GM10266 (cell line): ENCODE measurements around the gene CTTNBP2.

Experiments used
- DNase-seq: peaks from one replicate; pipeline ENCODE4 v3.0.0; 2012; ENCODE audit errors: extremely low spot score
- CTCF ChIP-seq: IDR thresholded peaks from 2 replicates; pipeline ENCODE4 v1.5.1; 2012; ENCODE audit warnings: mild to moderate bottlenecking, low read depth; ENCODE audit not compliant: control insufficient read depth, insufficient read depth; ENCODE audit errors: missing control alignments

CTTNBP2 gene

GRCh38 chr7:117870448-117871130, 2.7 kb downstream of the CTTNBP2 start:
- no peak for DNase-seq

GRCh38 chr7:117869374-117869773, 3.9 kb downstream of the CTTNBP2 start:
- no peak for DNase-seq
- no peak for TF ChIP-seq CTCF

More at GRCh38 chr7:117870448-117871130, 2.7 kb downstream of the CTTNBP2 start:
- no peak for TF ChIP-seq CTCF

- DNase-seq: no peak
- TF ChIP-seq CTCF: no peak
Observed at GRCh38 chr7:117863618-117864017, 9.6 kb downstream of the CTTNBP2 start.

GRCh38 chr7:117862378-117862777, 10.9 kb downstream of the CTTNBP2 start:
- TF ChIP-seq CTCF: no peak
- no peak for DNase-seq

- TF ChIP-seq CTCF: no peak
- DNase-seq: no peak
Observed at GRCh38 chr7:117859246-117859812, 13.9 kb downstream of the CTTNBP2 start.

- no peak for DNase-seq
- no peak for TF ChIP-seq CTCF
Observed at GRCh38 chr7:117858712-117859111, 14.5 kb downstream of the CTTNBP2 start.

GRCh38 chr7:117857718-117858117, 15.5 kb downstream of the CTTNBP2 start:
- DNase-seq: no peak
- TF ChIP-seq CTCF: no peak
